Type B pancreatic cell (in vitro differentiated cells): Measurements from ENCODE around the gene LYSMD2. TPM values are rescaled to one million over a fixed set of nuclear protein-coding genes. Genes with fewer than 3 reads are reported as not detected.
A peak's percentile ranks its signal among the peaks of the same experiment; 100 is the strongest.

Source experiments
- DNase-seq: peaks from one replicate; pipeline ENCODE4 v3.0.0; 2021; ENCODE audit warnings: mixed read lengths; ENCODE audit not compliant: unreplicated experiment; ENCODE audit errors: extremely low spot score
- H3K27ac Mint-ChIP-seq: 2 replicates; pipeline ENCODE4 v1.8.0; 2021; ENCODE audit warnings: mild to moderate bottlenecking, mixed read lengths
- H3K27me3 Mint-ChIP-seq: 2 replicates; pipeline ENCODE4 v1.8.0; 2021; ENCODE audit warnings: mixed read lengths
- H3K36me3 Mint-ChIP-seq: 2 replicates; pipeline ENCODE4 v1.8.0; 2021; ENCODE audit warnings: mixed read lengths
- H3K4me1 Mint-ChIP-seq: one replicate; pipeline ENCODE4 v1.8.0; 2021; ENCODE audit warnings: mixed read lengths; ENCODE audit not compliant: unreplicated experiment
- H3K4me3 Mint-ChIP-seq: 2 replicates; pipeline ENCODE4 v1.8.0; 2021; ENCODE audit warnings: mild to moderate bottlenecking, mixed read lengths
- H3K9me3 Mint-ChIP-seq: 2 replicates; pipeline ENCODE4 v1.8.0; 2021; ENCODE audit warnings: mixed read lengths
- total RNA-seq: library from RNA; stranded (reverse); gene quantifications from 2 replicates; pipeline ENCODE4 v1.2.1, GENCODE V29; 2021; ENCODE audit warnings: low replicate concordance
- TF ChIP-seq, protein P1 (sequence below): fragments of 200-600 bp; sonication (generic); conservative IDR thresholded peaks from 2 replicates; pipeline ENCODE4 v1.5.0; 2021; ENCODE audit warnings: antibody characterized with exemption, mild to moderate bottlenecking

Gene LYSMD2
- total RNA-seq, 1 donor from 2014 or later, result 3.9 TPM

DNA sequence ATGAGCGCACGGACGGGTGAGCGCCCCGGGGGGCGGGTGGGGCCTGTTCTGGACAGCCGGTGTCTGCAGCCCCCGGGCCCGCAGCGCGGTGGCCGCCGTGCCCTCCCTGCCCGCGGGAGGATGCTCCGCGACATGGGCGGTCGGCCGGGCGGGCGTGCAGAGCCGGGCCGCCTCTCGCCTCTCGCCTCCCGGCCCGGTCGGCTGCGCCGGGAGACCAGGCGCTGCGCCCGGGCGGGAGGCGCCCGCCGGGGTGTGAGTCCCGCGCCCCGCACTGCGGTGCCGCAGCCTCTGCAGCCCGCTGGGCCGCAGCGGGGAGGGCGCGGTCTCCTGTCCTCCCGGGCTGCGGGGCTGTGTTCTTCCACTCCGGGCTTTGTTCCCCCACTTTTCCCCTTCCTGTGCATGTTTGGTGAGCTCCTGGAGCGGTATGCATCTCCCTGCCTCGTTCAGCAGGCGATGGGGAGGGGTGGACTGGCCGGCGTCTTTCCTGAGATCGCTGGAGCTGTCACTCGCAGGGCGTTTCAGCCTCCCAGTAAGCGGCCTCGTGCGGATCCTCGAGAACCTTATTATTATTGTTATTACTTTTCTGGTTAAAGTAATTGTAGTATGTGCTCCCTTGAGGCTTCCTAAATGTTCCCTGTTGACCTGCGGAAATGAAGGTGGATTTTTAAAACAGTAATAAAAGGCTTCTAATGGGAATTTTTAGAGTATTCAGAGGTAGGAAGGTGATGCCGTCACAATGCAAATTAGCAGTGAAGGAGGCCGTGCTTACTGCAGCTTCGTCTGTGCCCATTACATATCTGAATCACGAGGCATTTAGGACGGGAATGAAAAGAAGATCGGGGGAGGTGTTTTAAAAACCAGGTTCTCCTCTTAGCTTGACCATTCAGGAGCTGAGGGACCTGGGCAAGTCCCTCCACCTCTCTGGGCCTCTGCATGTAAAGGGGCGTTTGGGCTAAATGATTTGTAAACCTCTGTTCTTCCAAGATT is 14.5 kb upstream of the LYSMD2 start:
- no peaks in the 10 kb centered on the region for H3K36me3 Mint-ChIP-seq

DNA sequence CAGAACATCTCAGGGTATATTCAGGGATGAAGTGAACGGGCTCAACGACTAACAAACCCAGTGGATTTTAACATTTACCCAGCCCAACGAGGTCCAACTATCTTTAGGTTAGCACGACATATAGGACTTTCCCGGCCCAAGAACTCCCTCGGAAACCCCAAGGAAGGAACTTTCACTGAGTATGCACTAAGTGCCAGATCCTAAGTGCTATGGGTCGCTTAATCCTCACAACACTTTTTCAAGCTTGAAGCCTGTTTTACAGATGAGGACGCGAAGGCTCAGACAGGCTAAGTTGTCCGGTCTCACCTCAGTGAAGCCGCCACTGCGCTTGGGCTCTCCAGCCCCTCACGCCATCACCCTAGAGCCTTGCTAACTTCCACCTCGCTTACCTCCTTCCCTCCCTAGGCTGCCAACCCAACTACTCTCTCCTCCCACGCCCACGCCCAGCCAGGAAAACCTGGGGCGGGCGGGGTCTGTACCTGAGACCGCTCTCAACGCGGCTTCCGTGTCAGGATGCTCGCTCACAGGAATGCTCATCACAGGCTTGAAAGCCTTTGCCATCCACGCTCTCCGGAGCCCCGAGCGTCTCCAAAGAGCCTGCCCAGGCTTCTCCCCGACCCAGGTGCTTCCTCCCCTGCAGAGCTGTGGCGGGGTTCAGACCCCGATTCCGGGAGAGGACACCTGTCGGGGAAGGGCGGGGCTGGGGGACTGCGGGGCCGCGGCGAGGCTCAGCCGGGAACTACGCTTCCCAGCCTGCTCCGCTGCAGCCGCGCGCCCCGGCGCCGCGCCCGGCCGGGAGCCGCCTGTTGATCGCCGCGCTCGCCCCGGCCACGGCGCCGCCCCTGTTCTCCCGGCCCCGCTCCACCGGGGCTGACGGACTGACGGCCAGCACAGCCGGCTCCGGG is 13.6 kb upstream of the LYSMD2 start, which contains the start of gene TMOD2:
TSS of gene TMOD2 (plus strand) at position 806 of the 905 bp plus-strand sequence. CDS start 14,845 bp downstream, outside the sequence.
- peaks cover 78% of the 10 kb centered on the region for H3K27me3 Mint-ChIP-seq
- peak within 1 kb of the TSS; percentile 68 for H3K27ac Mint-ChIP-seq
- no peak for DNase-seq
- no peaks in the 10 kb centered on the region for H3K36me3 Mint-ChIP-seq
- TF ChIP-seq, protein P1, sequence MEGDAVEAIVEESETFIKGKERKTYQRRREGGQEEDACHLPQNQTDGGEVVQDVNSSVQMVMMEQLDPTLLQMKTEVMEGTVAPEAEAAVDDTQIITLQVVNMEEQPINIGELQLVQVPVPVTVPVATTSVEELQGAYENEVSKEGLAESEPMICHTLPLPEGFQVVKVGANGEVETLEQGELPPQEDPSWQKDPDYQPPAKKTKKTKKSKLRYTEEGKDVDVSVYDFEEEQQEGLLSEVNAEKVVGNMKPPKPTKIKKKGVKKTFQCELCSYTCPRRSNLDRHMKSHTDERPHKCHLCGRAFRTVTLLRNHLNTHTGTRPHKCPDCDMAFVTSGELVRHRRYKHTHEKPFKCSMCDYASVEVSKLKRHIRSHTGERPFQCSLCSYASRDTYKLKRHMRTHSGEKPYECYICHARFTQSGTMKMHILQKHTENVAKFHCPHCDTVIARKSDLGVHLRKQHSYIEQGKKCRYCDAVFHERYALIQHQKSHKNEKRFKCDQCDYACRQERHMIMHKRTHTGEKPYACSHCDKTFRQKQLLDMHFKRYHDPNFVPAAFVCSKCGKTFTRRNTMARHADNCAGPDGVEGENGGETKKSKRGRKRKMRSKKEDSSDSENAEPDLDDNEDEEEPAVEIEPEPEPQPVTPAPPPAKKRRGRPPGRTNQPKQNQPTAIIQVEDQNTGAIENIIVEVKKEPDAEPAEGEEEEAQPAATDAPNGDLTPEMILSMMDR, result no peak
- H3K4me3 Mint-ChIP-seq, result peak within 1 kb of the TSS; percentile 91
- H3K9me3 Mint-ChIP-seq, result no peaks in the 10 kb centered on the region
- H3K4me1 Mint-ChIP-seq, result peaks cover 5% of the 10 kb centered on the region

More for the DNA sequence above, 14.5 kb upstream of the LYSMD2 start:
- TF ChIP-seq, protein P1, result no peak
- no peaks in the 10 kb centered on the region for H3K9me3 Mint-ChIP-seq
- H3K4me1 Mint-ChIP-seq, result peaks cover 5% of the 10 kb centered on the region
- H3K27ac Mint-ChIP-seq, result no peak overlapping the region
- peaks cover 73% of the 10 kb centered on the region for H3K27me3 Mint-ChIP-seq
- H3K4me3 Mint-ChIP-seq, result peak overlapping the region; percentile 91
- DNase-seq, result no peak

DNA sequence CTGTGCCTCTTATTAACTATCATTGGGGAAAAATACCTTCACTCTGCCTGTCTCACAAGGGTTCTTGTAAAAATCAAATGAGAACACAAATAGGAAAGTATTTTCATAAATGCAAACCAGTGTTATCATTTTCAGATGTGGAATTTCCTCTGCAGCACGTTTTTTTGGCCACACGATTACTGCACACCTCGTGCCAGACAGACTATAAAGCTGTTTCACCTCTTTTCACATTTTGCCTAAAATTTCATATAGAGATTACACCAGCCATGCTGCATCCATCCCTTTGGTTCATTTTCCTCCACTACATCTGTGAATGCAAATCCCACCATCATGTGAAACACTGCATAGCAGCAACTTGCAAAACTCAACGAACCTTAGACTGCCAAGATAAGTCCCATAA is 12.7 kb upstream of the LYSMD2 start:
- Mint-ChIP-seq H3K27ac (no peak overlapping the region), H3K4me3 (peak overlapping the region; percentile 90), H3K4me1 (peaks cover 5% of the 10 kb centered on the region), H3K36me3 (no peaks in the 10 kb centered on the region), H3K27me3 (peaks cover 78% of the 10 kb centered on the region), H3K9me3 (no peaks in the 10 kb centered on the region)
- TF ChIP-seq, protein P1, result no peak
- DNase-seq, result no peak

DNA sequence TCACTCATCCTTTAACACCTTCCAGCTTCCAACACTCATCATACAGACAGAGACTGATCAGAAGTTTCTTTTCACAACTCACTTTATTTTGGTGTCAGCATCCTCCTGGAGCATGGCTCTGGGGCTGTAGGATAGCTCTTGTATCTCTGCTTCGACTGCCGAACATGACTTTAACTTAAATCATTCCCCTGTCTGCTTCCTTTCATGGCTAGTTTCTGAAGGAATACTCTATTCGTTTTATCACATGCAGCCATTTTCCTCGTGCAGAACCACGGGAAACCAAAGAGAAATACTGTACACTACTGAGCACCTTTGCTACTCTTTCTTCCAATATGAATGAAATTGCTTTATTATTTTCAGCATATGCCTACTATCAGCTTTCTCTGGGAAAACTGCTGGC is 11.9 kb upstream of the LYSMD2 start:
- TF ChIP-seq, protein P1, result no peak
- peaks cover 5% of the 10 kb centered on the region for H3K4me1 Mint-ChIP-seq
- no peak for DNase-seq
- no peak overlapping the region for H3K4me3 Mint-ChIP-seq
- peaks cover 79% of the 10 kb centered on the region for H3K27me3 Mint-ChIP-seq
- H3K27ac Mint-ChIP-seq, result no peak overlapping the region
- no peaks in the 10 kb centered on the region for H3K9me3 Mint-ChIP-seq
- no peaks in the 10 kb centered on the region for H3K36me3 Mint-ChIP-seq

DNA sequence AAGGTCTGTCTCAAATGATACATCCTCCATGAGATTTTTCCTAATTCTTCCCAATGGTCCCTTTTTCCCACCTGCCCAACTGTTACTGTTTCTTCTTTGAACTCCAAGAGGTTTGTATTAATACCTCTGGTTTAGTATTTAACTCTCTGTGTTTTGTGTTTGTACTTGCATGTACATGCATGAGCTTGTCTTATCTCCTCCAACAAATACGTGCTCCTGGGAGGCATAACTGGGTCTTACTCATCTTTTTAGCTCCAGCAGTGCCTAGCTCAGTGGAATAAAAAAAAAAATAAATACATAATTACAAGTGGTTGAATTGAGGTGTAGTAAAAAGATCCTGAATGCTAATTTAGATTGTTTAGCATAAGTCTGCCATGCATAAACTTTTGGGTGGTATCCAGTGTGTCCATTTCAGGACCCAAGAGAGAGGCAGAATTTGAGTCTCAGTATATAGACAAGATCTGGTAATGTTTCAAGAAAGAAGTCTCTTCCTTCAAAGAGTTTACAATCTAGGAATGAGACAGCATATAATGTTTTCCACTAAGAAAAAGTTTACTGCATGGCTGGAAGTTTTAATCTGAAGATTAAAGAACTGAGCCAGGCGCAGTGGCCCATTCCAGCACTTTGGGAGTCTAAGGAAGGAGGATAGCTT is 1.7 kb upstream of the LYSMD2 start:
- peaks cover 61% of the 10 kb centered on the region for H3K27me3 Mint-ChIP-seq
- no peak overlapping the region for H3K27ac Mint-ChIP-seq
- no peaks in the 10 kb centered on the region for H3K9me3 Mint-ChIP-seq
- DNase-seq, result no peak
- no peaks in the 10 kb centered on the region for H3K4me1 Mint-ChIP-seq
- H3K4me3 Mint-ChIP-seq, result peak overlapping the region; percentile 67
- TF ChIP-seq, protein P1, result no peak
- H3K36me3 Mint-ChIP-seq, result no peaks in the 10 kb centered on the region
